Measurements from ENCODE around the gene SLC13A3.

DNA sequence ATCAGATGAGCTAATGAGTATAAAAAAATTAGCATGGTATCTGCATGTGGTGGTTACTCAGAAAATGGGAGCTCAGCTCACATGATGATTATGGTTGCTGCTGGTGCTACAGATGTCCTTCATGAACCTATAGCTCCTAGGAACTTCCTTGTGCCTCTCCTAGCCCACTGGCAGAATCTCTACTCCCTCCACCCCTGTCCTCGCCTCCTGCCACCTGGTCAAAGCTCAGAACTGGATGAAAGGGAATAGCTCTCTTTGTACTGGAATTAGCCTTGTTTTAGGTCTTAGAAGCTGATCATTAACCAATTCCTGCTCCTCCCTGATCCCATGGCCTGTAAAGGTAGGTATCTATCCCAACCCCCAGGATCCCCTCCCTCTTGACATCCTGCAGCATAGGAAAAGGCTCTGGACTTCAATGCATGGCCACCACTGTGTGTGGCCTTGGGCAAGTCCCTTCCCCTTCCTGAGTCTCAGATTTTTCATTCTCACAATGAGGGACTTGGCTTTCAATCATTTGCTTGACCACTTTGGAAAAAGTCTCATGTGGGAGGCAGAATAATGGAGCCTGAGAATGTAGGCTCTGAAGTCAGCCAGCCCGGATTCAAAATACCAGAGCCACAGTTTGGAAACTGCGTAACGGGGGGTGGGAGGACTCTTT, 43.9 kb downstream of the SLC13A3 start:
- no peak for TF ChIP-seq EZH2 (IDR thresholded peaks at IDR 0.05; ENCODE audit: low read depth)
- TF ChIP-seq, protein P1, sequence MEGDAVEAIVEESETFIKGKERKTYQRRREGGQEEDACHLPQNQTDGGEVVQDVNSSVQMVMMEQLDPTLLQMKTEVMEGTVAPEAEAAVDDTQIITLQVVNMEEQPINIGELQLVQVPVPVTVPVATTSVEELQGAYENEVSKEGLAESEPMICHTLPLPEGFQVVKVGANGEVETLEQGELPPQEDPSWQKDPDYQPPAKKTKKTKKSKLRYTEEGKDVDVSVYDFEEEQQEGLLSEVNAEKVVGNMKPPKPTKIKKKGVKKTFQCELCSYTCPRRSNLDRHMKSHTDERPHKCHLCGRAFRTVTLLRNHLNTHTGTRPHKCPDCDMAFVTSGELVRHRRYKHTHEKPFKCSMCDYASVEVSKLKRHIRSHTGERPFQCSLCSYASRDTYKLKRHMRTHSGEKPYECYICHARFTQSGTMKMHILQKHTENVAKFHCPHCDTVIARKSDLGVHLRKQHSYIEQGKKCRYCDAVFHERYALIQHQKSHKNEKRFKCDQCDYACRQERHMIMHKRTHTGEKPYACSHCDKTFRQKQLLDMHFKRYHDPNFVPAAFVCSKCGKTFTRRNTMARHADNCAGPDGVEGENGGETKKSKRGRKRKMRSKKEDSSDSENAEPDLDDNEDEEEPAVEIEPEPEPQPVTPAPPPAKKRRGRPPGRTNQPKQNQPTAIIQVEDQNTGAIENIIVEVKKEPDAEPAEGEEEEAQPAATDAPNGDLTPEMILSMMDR (conservative IDR thresholded peaks at IDR 0.05), result no peak

Measured in PC-9 (cell line).